Naive thymus-derived CD4-positive, alpha-beta T cell (primary cell): ENCODE results near the gene HTT. TPM values are rescaled to one million over a fixed set of nuclear protein-coding genes. Genes with fewer than 3 reads are reported as not detected.
"Not testable (repeated sequence)": the region's sequence is repeated elsewhere in the genome, so short reads cannot be mapped to it uniquely, and the experiment has no call there.

Experiments used
- ATAC-seq: fragments of 150-1000 bp; cut with Tn5 transposase; 2 replicates; pipeline ENCODE4 v1.10.0; 2021; ENCODE audit warnings: mild to moderate bottlenecking, moderate library complexity
- CTCF ChIA-PET: fragments of 350-600 bp; sonication (Branson Sonifier 250); formaldehyde crosslinking; loops from one replicate; lab custom pipeline; 2021; ENCODE audit warnings: antibody characterized with exemption; lab: Charles Lee
- POLR2A ChIA-PET: fragments of 350-600 bp; sonication (Branson Sonifier 250); formaldehyde crosslinking; loops from one replicate; lab custom pipeline; 2021; ENCODE audit warnings: antibody characterized with exemption, inconsistent platforms; lab: Charles Lee
- DNase-seq, 9 donors: peaks; one replicate each; pipeline versions ENCODE4 v3.0.0 to v3.0.0-alpha.2; 2020 to 2022; ENCODE audit warnings: mixed read lengths in 1 of 9
- H3K27ac ChIP-seq: one replicate; pipeline ENCODE4 v1.7.0; 2013; ENCODE audit warnings: mild to moderate bottlenecking, low read depth, low read length, moderate library complexity
- H3K27me3 ChIP-seq, 2 donors: one replicate each; pipeline ENCODE4 v1.7.0; 2013; ENCODE audit warnings: low read length in 2 of 2, mild to moderate bottlenecking in 2 of 2, moderate library complexity in 2 of 2; ENCODE audit not compliant: control insufficient read depth in 2 of 2, insufficient read depth in 2 of 2
- H3K36me3 ChIP-seq, 3 experiments: 1 replicate in 2 of 3; 2 replicates in 1 of 3; pipeline ENCODE4 v1.7.0; 2013; ENCODE audit warnings: low read length in 3 of 3, mild to moderate bottlenecking in 3 of 3, moderate library complexity in 1 of 3; ENCODE audit not compliant: insufficient read depth in 3 of 3, control insufficient read depth in 2 of 3
- H3K4me1 ChIP-seq, 2 donors: one replicate each; pipeline ENCODE4 v1.7.0; 2013; ENCODE audit warnings: low read length in 2 of 2, mild to moderate bottlenecking in 2 of 2, moderate library complexity in 1 of 2; ENCODE audit not compliant: control insufficient read depth in 2 of 2, insufficient read depth in 2 of 2
- H3K4me3 ChIP-seq: 2 replicates; pipeline ENCODE4 v1.7.0; 2013; ENCODE audit warnings: mild to moderate bottlenecking, low read length
- H3K9me3 ChIP-seq, 3 experiments: 1 replicate in 2 of 3; 2 replicates in 1 of 3; pipeline ENCODE4 v1.7.0; 2013; ENCODE audit warnings: low read length in 3 of 3; ENCODE audit not compliant: control insufficient read depth in 2 of 3
- H3K27ac Mint-ChIP-seq, 9 donors: one replicate each; pipeline ENCODE4 v1.8.0; 2020 to 2022; ENCODE audit warnings: mixed read lengths in 9 of 9, mild to moderate bottlenecking in 8 of 9, moderate library complexity in 5 of 9, inconsistent platforms in 2 of 9
- H3K27me3 Mint-ChIP-seq, 5 donors: one replicate each; pipeline ENCODE4 v1.8.0; 2021 to 2022; ENCODE audit warnings: mixed read lengths in 5 of 5, mild to moderate bottlenecking in 1 of 5
- H3K36me3 Mint-ChIP-seq, 5 donors: one replicate each; pipeline ENCODE4 v1.8.0; 2020 to 2022; ENCODE audit warnings: mixed read lengths in 5 of 5, mild to moderate bottlenecking in 3 of 5, inconsistent platforms in 1 of 5
- H3K4me1 Mint-ChIP-seq, 7 donors: one replicate each; pipeline ENCODE4 v1.8.0; 2020 to 2022; ENCODE audit warnings: mixed read lengths in 7 of 7, mild to moderate bottlenecking in 3 of 7, inconsistent platforms in 1 of 7
- H3K4me3 Mint-ChIP-seq, 10 donors: one replicate each; pipeline ENCODE4 v1.8.0; 2020 to 2022; ENCODE audit warnings: mild to moderate bottlenecking in 10 of 10, mixed read lengths in 10 of 10, moderate library complexity in 6 of 10, inconsistent platforms in 2 of 10
- H3K9me3 Mint-ChIP-seq, 11 donors: one replicate each; pipeline ENCODE4 v1.8.0; 2020 to 2022; ENCODE audit warnings: mixed read lengths in 11 of 11, mild to moderate bottlenecking in 4 of 11, inconsistent platforms in 1 of 11, moderate library complexity in 1 of 11
- intact Hi-C, 2 donors: fragments of 100-400 bp; cut with micrococcal nuclease; formaldehyde crosslinking; loops; one replicate each; pipeline ENCODE4 v1.15.1; 2023
- polyA plus RNA-seq, 2 donors: library from polyadenylated mRNA; unstranded; fragments of 300-500 nt; fragmentation: Illumina TruSeq; gene quantifications; one replicate each; pipeline ENCODE4 v1.2.3, GENCODE V29; 2021
- total RNA-seq, 6 experiments: library from RNA in 5 of 6; stranded (reverse) in 5 of 6; gene quantifications; 1 replicate in 5 of 6; 2 replicates in 1 of 6; pipeline ENCODE4 v1.2.3 and lab custom pipeline; 2021 to 2026

Gene HTT
- total and polyA plus RNA-seq, 7 experiments from 2014 or later = 2.4 to 115 (median 71.6) TPM

DNA sequence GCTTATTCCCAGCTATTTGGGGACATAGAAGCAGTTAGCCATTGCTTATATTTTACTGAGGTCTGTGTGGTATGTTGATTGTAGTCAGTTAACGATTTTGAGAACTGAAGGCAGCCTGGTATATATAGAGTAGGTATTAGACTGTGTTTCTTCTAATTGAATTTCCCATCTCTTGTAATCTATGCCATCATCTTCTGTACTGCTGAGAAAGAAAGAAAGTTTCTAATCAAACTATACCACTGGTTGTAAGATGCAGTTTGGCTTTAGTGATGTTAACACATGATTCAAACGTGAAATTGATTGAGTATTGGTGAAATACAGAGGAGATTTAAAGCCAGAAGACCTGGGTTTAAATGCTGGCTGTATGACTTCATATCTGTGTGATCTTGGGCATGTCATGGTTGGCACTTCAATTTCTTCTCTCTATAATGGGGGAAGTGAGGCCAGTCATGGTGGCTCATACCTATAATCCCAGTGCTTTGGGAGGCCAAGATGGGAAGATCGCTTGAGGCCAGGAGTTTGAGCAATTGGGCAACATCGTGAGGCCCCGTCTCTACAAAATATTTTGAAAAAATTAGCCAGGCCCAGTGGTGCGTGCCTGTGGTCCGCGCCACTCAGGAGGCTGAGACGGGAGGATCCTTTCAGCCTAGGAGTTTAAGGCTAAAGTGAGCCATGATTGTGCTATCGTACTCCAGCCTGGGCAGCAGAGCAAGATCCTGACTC is 11.6 kb downstream of the HTT start:
- H3K4me1 Mint-ChIP-seq = peaks cover 27 to 42% (median 34%) of the 10 kb centered on the region in 7 donors
- H3K9me3 Mint-ChIP-seq = no peaks in the 10 kb centered on the region
- Histone ChIP-seq H3K9me3 (no peaks in the 10 kb centered on the region), H3K4me1 (peaks cover 6 to 7% of the 10 kb centered on the region in 2 donors), H3K36me3 (peaks cover 0 to 24% (median 0%) of the 10 kb centered on the region in 3 experiments), H3K4me3 (no peak overlapping the region), H3K27me3 (no peaks in the 10 kb centered on the region), H3K27ac (no peak overlapping the region)
- ChIA-PET CTCF (no interaction called here), POLR2A (no interaction called here)
- H3K27ac Mint-ChIP-seq = peak overlapping the region in 1 of 9 donors; percentile 50
- DNase-seq (no peak), ATAC-seq (no peak)
- H3K36me3 Mint-ChIP-seq = peaks cover 0 to 35% (median 13%) of the 10 kb centered on the region in 5 donors
- H3K27me3 Mint-ChIP-seq = no peaks in the 10 kb centered on the region
- H3K4me3 Mint-ChIP-seq = no peak overlapping the region
- intact Hi-C loops = no loop called here

GRCh38 chr4:3087115-3087797 is 12.8 kb downstream of the HTT start:
- H3K4me1 Mint-ChIP-seq = peaks cover 25 to 41% (median 28%) of the 10 kb centered on the region in 7 donors
- Histone ChIP-seq H3K27me3 (no peaks in the 10 kb centered on the region), H3K36me3 (peaks cover 0 to 24% (median 0%) of the 10 kb centered on the region in 3 experiments), H3K4me3 (no peak overlapping the region), H3K9me3 (no peaks in the 10 kb centered on the region), H3K4me1 (peaks cover 2% of the 10 kb centered on the region in 2 donors), H3K27ac (no peak overlapping the region)
- CTCF ChIA-PET = interaction anchor here (0.6 kb wide), 1 partner anchor 20 kb away, joined by 3 read pairs; no protein-coding TSS in a partner anchor
- no peaks in the 10 kb centered on the region for H3K9me3 Mint-ChIP-seq
- peak overlapping the region in 1 of 9 donors; percentile 28 for H3K27ac Mint-ChIP-seq
- no peak for DNase-seq
- H3K27me3 Mint-ChIP-seq = no peaks in the 10 kb centered on the region
- no peak overlapping the region for H3K4me3 Mint-ChIP-seq
- peaks cover 0 to 35% (median 13%) of the 10 kb centered on the region in 5 donors for H3K36me3 Mint-ChIP-seq
- ATAC-seq = no peak
- intact Hi-C loops = no loop called here
- POLR2A ChIA-PET = no interaction called here

GRCh38 chr4:3091464-3091863 is 17.0 kb downstream of the HTT start:
- peak overlapping the region in 1 of 10 donors; percentile 59 for H3K4me3 Mint-ChIP-seq

DNA sequence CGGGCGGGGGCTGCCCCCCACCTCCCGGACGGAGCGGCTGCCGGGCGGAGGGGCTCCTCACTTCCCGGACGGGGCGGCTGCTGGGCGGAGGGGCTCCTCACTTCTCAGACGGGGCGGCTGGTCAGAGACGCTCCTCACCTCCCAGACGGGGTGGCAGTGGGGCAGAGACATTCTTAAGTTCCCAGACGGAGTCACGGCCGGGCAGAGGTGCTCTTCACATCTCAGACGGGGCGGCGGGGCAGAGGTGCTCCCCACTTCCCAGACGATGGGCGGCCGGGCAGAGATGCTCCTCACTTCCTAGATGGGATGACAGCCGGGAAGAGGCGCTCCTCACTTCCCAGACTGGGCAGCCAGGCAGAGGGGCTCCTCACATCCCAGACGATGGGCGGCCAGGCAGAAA is 20.2 kb downstream of the HTT start:
- H3K27ac Mint-ChIP-seq, H3K4me1 ChIP-seq, ATAC-seq, H3K27ac ChIP-seq, H3K27me3 ChIP-seq, DNase-seq, H3K27me3 Mint-ChIP-seq, H3K4me3 Mint-ChIP-seq, CTCF ChIA-PET, H3K4me3 ChIP-seq, intact Hi-C loops, H3K9me3 ChIP-seq, POLR2A ChIA-PET, H3K9me3 Mint-ChIP-seq: not testable (repeated sequence)
- H3K36me3 ChIP-seq = peaks cover 0 to 32% (median 0%) of the 10 kb centered on the region in 3 experiments
- H3K4me1 Mint-ChIP-seq = peaks cover 4 to 15% (median 7%) of the 10 kb centered on the region in 7 donors
- H3K36me3 Mint-ChIP-seq = peaks cover 4 to 49% (median 29%) of the 10 kb centered on the region in 5 donors

More at GRCh38 chr4:3091464-3091863, 17.0 kb downstream of the HTT start:
- ChIA-PET CTCF (no interaction called here), POLR2A (no interaction called here)
- no peak for ATAC-seq
- no peak overlapping the region for H3K4me3 ChIP-seq
- no peaks in the 10 kb centered on the region for H3K4me1 ChIP-seq
- intact Hi-C loops = no loop called here
- no peaks in the 10 kb centered on the region for H3K9me3 ChIP-seq
- Mint-ChIP-seq H3K9me3 (no peaks in the 10 kb centered on the region), H3K27ac (peak overlapping the region in 2 of 9 donors; percentile 36 to 77), H3K36me3 (peaks cover 4 to 57% (median 34%) of the 10 kb centered on the region in 5 donors), H3K4me1 (peaks cover 3 to 18% (median 4%) of the 10 kb centered on the region in 7 donors), H3K27me3 (no peaks in the 10 kb centered on the region)
- H3K36me3 ChIP-seq = peaks cover 0 to 42% (median 0%) of the 10 kb centered on the region in 3 experiments
- no peaks in the 10 kb centered on the region for H3K27me3 ChIP-seq
- DNase-seq = no peak
- H3K27ac ChIP-seq = no peak overlapping the region

DNA sequence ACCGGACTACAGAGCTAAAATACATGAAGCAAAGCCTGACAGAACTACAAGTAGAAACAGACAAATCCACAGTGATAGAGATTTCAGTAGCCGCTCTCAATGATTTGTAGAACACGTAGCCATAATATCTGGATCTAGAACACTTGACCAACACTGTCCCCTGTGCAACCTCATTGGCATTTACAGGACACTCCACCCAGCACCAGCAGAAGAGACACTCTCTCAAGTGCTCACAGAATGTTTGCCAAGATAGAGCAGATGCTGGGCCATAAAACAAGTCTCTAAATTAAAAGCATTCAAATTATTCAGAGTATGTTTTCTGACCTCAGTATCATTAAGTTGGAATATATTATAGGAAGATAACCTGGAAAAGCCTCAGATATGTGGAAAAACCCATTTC is 21.7 kb downstream of the HTT start:
- Mint-ChIP-seq H3K4me3 (no peak overlapping the region), H3K27me3 (no peaks in the 10 kb centered on the region), H3K27ac (no peak overlapping the region), H3K9me3 (no peaks in the 10 kb centered on the region), H3K36me3 (peaks cover 4 to 56% (median 29%) of the 10 kb centered on the region in 5 donors), H3K4me1 (peaks cover 4 to 13% (median 9%) of the 10 kb centered on the region in 7 donors)
- DNase-seq = no peak
- intact Hi-C loops = no loop called here
- Histone ChIP-seq H3K9me3 (no peaks in the 10 kb centered on the region), H3K36me3 (peaks cover 0 to 46% (median 5%) of the 10 kb centered on the region in 3 experiments), H3K27me3 (no peaks in the 10 kb centered on the region), H3K4me1 (no peaks in the 10 kb centered on the region), H3K27ac (no peak overlapping the region), H3K4me3 (no peak overlapping the region)
- POLR2A ChIA-PET = no interaction called here
- CTCF ChIA-PET = interaction anchor here (0.6 kb wide), 1 partner anchor 8 kb away, joined by 4 read pairs; no protein-coding TSS in a partner anchor
- ATAC-seq = no peak

DNA sequence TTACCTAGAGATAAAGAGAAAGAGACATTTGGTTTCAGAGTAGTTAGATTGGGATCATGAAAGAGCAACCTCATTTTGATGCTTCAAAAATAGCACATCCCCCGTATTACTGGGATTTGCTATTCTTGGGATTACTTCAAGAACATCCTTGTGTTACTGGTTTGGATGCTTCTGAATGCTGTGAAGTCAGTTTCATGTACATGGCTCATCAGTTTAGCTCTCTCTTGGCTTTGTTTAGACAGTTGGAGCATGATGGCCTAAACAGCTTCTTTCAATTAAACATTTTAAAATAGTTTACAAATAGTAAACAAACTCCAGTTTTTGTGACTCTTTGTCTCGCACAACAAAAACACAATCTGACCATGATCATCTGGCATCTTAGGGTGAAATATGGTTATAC is 23.9 kb downstream of the HTT start:
- H3K27me3 ChIP-seq = no peaks in the 10 kb centered on the region
- no peaks in the 10 kb centered on the region for H3K9me3 ChIP-seq
- no peak overlapping the region for H3K4me3 Mint-ChIP-seq
- H3K4me1 Mint-ChIP-seq = peaks cover 3 to 20% (median 6%) of the 10 kb centered on the region in 7 donors
- H3K27ac ChIP-seq = no peak overlapping the region
- DNase-seq (no peak), ATAC-seq (no peak)
- H3K4me1 ChIP-seq = no peaks in the 10 kb centered on the region
- peaks cover 0 to 59% (median 5%) of the 10 kb centered on the region in 3 experiments for H3K36me3 ChIP-seq
- intact Hi-C loops = no loop called here
- no peaks in the 10 kb centered on the region for H3K27me3 Mint-ChIP-seq
- peak overlapping the region in 4 of 9 donors; percentile 4 to 48 (median 21) for H3K27ac Mint-ChIP-seq
- ChIA-PET CTCF (no interaction called here), POLR2A (no interaction called here)
- no peaks in the 10 kb centered on the region for H3K9me3 Mint-ChIP-seq
- peaks cover 0 to 61% (median 20%) of the 10 kb centered on the region in 5 donors for H3K36me3 Mint-ChIP-seq
- H3K4me3 ChIP-seq = no peak overlapping the region
